ENCODE results near the gene ENAH. TPM values are rescaled to one million over a fixed set of nuclear protein-coding genes. Genes with fewer than 3 reads are reported as not detected.

ENAH gene
- total RNA-seq, 1 experiment from 2014 or later = 420 TPM

DNA sequence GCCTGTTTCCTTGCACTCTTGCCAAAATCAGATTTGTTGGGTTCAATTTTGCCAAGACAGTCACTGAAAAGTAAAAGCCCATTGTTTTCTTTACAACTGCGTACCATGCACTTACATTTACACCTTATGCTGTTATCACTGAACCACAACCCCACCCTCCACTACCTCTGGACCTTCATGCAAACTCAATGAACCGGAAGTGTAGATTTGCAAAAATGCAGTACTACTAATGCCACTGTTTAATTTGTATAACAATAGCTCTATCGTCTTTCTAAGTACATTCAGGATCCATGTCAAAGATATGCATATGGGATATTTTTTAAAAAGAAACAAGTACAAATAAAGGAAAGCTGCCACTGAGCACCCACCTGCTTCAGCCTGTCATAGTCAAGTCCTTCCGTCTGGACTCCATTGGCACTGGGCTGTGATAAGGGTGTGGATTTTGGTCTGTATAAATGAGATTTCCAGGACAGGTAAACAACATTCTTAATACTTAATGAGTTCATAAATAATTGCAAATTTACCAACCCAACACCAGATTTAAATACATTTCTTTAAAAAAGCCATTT lies 152.2 kb downstream of the ENAH start:
- H3K4me3 Mint-ChIP-seq (ENCODE audit: unreplicated experiment) = no peak overlapping the region
- ChIA-PET CTCF (interaction anchor here (0.6 to 5.3 kb wide), 6 partner anchors 15 to 701 kb away, joined by 3 to 37 read pairs (median 3); no protein-coding TSS in a partner anchor), POLR2A (interaction anchor here (0.5 to 2.6 kb wide), 4 partner anchors 7 to 156 kb away, joined by 3 to 19 read pairs (median 3); no protein-coding TSS in a partner anchor)
- DNase-seq (ENCODE audit: unreplicated experiment) = no peak
- H3K27ac Mint-ChIP-seq (ENCODE audit: low read depth, unreplicated experiment) = no peak overlapping the region
- BruUV-seq (replicated peaks) = no TSS peak
- intact Hi-C loops (cut with micrococcal nuclease) = no loop called here
- peaks cover 71% of the 10 kb centered on the region for H3K36me3 Mint-ChIP-seq (ENCODE audit: insufficient read depth, unreplicated experiment)
- TF ChIP-seq, protein P1, sequence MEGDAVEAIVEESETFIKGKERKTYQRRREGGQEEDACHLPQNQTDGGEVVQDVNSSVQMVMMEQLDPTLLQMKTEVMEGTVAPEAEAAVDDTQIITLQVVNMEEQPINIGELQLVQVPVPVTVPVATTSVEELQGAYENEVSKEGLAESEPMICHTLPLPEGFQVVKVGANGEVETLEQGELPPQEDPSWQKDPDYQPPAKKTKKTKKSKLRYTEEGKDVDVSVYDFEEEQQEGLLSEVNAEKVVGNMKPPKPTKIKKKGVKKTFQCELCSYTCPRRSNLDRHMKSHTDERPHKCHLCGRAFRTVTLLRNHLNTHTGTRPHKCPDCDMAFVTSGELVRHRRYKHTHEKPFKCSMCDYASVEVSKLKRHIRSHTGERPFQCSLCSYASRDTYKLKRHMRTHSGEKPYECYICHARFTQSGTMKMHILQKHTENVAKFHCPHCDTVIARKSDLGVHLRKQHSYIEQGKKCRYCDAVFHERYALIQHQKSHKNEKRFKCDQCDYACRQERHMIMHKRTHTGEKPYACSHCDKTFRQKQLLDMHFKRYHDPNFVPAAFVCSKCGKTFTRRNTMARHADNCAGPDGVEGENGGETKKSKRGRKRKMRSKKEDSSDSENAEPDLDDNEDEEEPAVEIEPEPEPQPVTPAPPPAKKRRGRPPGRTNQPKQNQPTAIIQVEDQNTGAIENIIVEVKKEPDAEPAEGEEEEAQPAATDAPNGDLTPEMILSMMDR (IDR thresholded peaks at IDR 0.05; ENCODE audit: unreplicated experiment) = no peak
- peaks cover 3% of the 10 kb centered on the region for H3K4me1 Mint-ChIP-seq (ENCODE audit: insufficient read depth, unreplicated experiment)
- H3K9me3 Mint-ChIP-seq (ENCODE audit: unreplicated experiment) = no peaks in the 10 kb centered on the region
- no peaks in the 10 kb centered on the region for H3K27me3 Mint-ChIP-seq (ENCODE audit: insufficient read depth, unreplicated experiment)

DNA sequence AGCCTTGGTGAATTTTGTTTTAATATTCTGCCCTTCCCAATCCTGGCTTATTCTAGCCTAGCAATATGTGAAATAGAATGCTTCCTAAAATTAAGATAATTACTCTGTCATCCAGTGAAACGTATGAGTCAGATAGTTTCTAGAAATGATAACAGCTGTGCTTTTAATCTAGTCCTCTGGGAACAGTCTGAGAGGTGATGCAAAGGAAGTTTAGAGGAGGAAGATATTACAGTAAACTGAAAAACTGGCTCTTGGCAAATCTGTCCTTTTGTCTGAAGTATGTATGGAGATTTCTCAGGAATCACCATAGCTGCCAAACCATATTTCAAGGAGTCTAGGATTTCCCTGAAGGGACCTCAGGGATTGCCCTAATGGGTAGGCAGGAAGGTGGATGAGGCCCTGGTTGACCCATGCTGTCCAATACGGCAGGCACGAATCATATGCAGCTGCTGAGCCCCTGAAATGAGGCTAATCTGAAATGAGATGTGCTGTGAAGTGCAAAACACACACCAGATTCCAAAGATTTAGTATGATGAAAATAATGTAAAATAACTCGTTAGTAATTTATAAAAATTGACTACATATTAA lies 154.3 kb downstream of the ENAH start:
- POLR2A ChIA-PET = interaction anchor here (0.6 to 2.6 kb wide), 9 partner anchors 9 to 469 kb away, joined by 3 to 19 read pairs (median 5); partner anchors contain the start of gene SRP9
- Mint-ChIP-seq H3K9me3 (ENCODE audit: unreplicated experiment) (no peaks in the 10 kb centered on the region), H3K27me3 (ENCODE audit: insufficient read depth, unreplicated experiment) (no peaks in the 10 kb centered on the region), H3K36me3 (ENCODE audit: insufficient read depth, unreplicated experiment) (peaks cover 79% of the 10 kb centered on the region), H3K4me1 (ENCODE audit: insufficient read depth, unreplicated experiment) (no peaks in the 10 kb centered on the region), H3K27ac (ENCODE audit: low read depth, unreplicated experiment) (no peak overlapping the region), H3K4me3 (ENCODE audit: unreplicated experiment) (no peak overlapping the region)
- DNase-seq (ENCODE audit: unreplicated experiment) = no peak
- intact Hi-C loops (cut with micrococcal nuclease) = no loop called here
- BruUV-seq (replicated peaks) = no TSS peak
- CTCF ChIA-PET = interaction anchor here (0.6 to 5.3 kb wide), 6 partner anchors 8 to 278 kb away, joined by 3 to 37 read pairs (median 3); no protein-coding TSS in a partner anchor
- TF ChIP-seq, protein P1 (IDR thresholded peaks at IDR 0.05; ENCODE audit: unreplicated experiment) = no peak

DNA sequence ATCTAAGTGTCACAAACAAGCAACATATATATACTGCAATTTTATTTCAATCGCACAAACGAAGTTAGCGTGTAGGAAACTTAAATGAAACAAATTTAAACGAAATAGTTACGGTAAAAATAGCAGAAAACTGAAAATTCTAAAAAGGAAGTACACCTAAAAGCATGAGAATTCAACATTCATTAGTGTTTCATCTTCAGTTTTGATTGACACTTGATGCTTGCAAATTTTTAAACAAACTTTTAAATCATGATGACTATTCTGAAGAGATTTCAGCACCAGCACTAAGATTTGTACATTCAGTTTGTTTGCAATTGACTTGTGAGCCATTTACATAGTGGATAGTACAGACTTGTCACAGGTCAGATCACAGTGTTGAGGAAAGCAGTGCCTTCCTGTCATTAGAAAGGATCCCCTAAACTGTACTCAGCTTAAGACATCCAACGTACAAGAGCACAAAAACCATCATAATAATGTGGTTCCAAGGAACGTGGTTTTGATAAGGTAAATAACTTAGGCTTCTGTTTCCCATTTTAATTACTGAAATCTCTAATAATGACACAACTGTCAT lies 158.0 kb downstream of the ENAH start:
- TF ChIP-seq, protein P1 (IDR thresholded peaks at IDR 0.05; ENCODE audit: unreplicated experiment) = no peak
- no peak overlapping the region for H3K27ac Mint-ChIP-seq (ENCODE audit: low read depth, unreplicated experiment)
- no TSS peak for BruUV-seq (replicated peaks)
- no peaks in the 10 kb centered on the region for H3K27me3 Mint-ChIP-seq (ENCODE audit: insufficient read depth, unreplicated experiment)
- H3K4me1 Mint-ChIP-seq (ENCODE audit: insufficient read depth, unreplicated experiment) = no peaks in the 10 kb centered on the region
- no peaks in the 10 kb centered on the region for H3K9me3 Mint-ChIP-seq (ENCODE audit: unreplicated experiment)
- ChIA-PET POLR2A (interaction anchor here (2.1 kb wide), 1 partner anchor 13 kb away, joined by 30 read pairs; no protein-coding TSS in a partner anchor), CTCF (interaction anchor here (0.8 to 1.8 kb wide), 2 partner anchors 14 to 492 kb away, joined by 3 to 9 read pairs; no protein-coding TSS in a partner anchor)
- no peak overlapping the region for H3K4me3 Mint-ChIP-seq (ENCODE audit: unreplicated experiment)
- H3K36me3 Mint-ChIP-seq (ENCODE audit: insufficient read depth, unreplicated experiment) = peaks cover 70% of the 10 kb centered on the region
- intact Hi-C loops (cut with micrococcal nuclease) = no loop called here
- no peak for DNase-seq (ENCODE audit: unreplicated experiment)

- TF ChIP-seq, protein P1 (IDR thresholded peaks at IDR 0.05; ENCODE audit: unreplicated experiment) = no peak
These were observed 159.2 kb downstream of the ENAH start for GRCh38 chr1:225493591-225494246.

More at GRCh38 chr1:225493591-225494246, 159.2 kb downstream of the ENAH start:
- ChIA-PET POLR2A (interaction anchor here (0.6 to 2.6 kb wide), 5 partner anchors 10 to 158 kb away, joined by 3 to 19 read pairs (median 5); no protein-coding TSS in a partner anchor), CTCF (interaction anchor here (0.5 to 27.3 kb wide), 13 partner anchors 8 to 688 kb away, joined by 3 to 712 read pairs (median 4); partner anchors contain the start of gene SRP9)
- Mint-ChIP-seq H3K4me1 (ENCODE audit: insufficient read depth, unreplicated experiment) (no peaks in the 10 kb centered on the region), H3K36me3 (ENCODE audit: insufficient read depth, unreplicated experiment) (peaks cover 68% of the 10 kb centered on the region), H3K27ac (ENCODE audit: low read depth, unreplicated experiment) (no peak overlapping the region), H3K9me3 (ENCODE audit: unreplicated experiment) (no peaks in the 10 kb centered on the region), H3K27me3 (ENCODE audit: insufficient read depth, unreplicated experiment) (no peaks in the 10 kb centered on the region), H3K4me3 (ENCODE audit: unreplicated experiment) (no peak overlapping the region)
- intact Hi-C loops (cut with micrococcal nuclease) = no loop called here
- DNase-seq (ENCODE audit: unreplicated experiment) = no peak
- BruUV-seq (replicated peaks) = no TSS peak

Measured in MCF 10A (cell line).